ENCODE measurements around the gene SLTM.
"Not testable (repeated sequence)": the region's sequence is repeated elsewhere in the genome, so short reads cannot be mapped to it uniquely, and the experiment has no call there.

Gene SLTM

DNA sequence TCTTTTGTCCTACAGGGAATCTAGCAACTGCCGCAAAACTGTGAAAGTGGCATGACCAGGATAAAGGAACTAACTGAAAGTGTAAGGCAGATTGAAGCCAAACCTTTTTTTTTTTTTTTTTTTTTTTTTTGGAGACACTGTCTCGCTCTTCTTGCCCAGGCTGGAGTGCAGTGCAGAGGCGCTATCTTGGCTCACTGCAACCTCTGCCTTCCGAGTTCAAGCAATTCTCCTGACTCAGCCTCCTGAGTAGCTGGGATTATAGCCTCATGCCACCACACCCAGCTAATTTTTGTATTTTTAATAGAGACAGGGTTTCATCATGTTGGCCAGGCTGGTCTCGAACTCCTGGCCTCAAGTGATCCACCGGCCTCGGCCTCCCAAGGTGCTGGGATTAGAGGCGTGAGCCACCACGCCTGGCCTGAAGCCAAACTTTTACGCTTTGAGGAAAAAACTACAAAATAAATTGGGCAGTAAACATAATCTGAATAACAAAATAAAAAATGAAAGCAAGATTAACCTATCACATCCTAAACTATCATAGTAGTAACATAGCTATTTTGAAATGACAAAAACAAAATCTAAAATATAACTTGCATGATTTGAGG is 9.7 kb downstream of the SLTM start:
- Histone ChIP-seq H3K4me3 (ENCODE audit: low read length) (no peak overlapping the region), H3K27ac (ENCODE audit: low read length) (no peak overlapping the region), H3K27me3 (replicated peaks; ENCODE audit: insufficient read depth, low read length) (no peaks in the 10 kb centered on the region), H3K79me2 (ENCODE audit: low read length) (peaks cover 96% of the 10 kb centered on the region), H3K4me1 (ENCODE audit: low read length) (peaks cover 7% of the 10 kb centered on the region), H3F3A (ENCODE audit: insufficient read depth, low read length) (0 out of 2 replicates have a peak, but pooled peaks cover 4% of the 10 kb centered on the region), H3K36me3 (replicated peaks; ENCODE audit: insufficient read depth, low read length) (peaks cover 7% of the 10 kb centered on the region; the same call in 1 of the 2 replicates), H4K20me1 (ENCODE audit: insufficient read depth, low read length) (peaks cover 5% of the 10 kb centered on the region; the same call in 1 of the 2 replicates), H3K4me2 (ENCODE audit: low read depth, low read length) (no peak overlapping the region), H3K9ac (ENCODE audit: low read length) (no peak overlapping the region), H2AFZ (ENCODE audit: low read length) (no peak overlapping the region), H3K9me3 (replicated peaks; ENCODE audit: insufficient read depth, low read length) (no peaks in the 10 kb centered on the region), H3K9me2 (replicated peaks; ENCODE audit: insufficient read depth, low read length) (no peaks in the 10 kb centered on the region)
- DNase-seq, result no peak
- TF ChIP-seq, protein P1, sequence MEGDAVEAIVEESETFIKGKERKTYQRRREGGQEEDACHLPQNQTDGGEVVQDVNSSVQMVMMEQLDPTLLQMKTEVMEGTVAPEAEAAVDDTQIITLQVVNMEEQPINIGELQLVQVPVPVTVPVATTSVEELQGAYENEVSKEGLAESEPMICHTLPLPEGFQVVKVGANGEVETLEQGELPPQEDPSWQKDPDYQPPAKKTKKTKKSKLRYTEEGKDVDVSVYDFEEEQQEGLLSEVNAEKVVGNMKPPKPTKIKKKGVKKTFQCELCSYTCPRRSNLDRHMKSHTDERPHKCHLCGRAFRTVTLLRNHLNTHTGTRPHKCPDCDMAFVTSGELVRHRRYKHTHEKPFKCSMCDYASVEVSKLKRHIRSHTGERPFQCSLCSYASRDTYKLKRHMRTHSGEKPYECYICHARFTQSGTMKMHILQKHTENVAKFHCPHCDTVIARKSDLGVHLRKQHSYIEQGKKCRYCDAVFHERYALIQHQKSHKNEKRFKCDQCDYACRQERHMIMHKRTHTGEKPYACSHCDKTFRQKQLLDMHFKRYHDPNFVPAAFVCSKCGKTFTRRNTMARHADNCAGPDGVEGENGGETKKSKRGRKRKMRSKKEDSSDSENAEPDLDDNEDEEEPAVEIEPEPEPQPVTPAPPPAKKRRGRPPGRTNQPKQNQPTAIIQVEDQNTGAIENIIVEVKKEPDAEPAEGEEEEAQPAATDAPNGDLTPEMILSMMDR (IDR thresholded peaks at IDR 0.05; ENCODE audit: low read length), result no peak
- no peak for TF ChIP-seq EZH2phosphoT487 (IDR thresholded peaks at IDR 0.05; ENCODE audit: low read length)
- TF ChIP-seq EZH2 (optimal IDR thresholded peaks at IDR 0.05; ENCODE audit: low read depth, low read length), result no peak

- Histone ChIP-seq H4K20me1 (ENCODE audit: insufficient read depth, low read length) (peaks cover 5% of the 10 kb centered on the region; the same call in 1 of the 2 replicates), H3K9ac (ENCODE audit: low read length) (no peak overlapping the region), H3K36me3 (replicated peaks; ENCODE audit: insufficient read depth, low read length) (peaks cover 2% of the 10 kb centered on the region; the same call in 1 of the 2 replicates)
These were observed 10.2 kb downstream of the SLTM start for GRCh38 chr15:58923284-58923683.

DNA sequence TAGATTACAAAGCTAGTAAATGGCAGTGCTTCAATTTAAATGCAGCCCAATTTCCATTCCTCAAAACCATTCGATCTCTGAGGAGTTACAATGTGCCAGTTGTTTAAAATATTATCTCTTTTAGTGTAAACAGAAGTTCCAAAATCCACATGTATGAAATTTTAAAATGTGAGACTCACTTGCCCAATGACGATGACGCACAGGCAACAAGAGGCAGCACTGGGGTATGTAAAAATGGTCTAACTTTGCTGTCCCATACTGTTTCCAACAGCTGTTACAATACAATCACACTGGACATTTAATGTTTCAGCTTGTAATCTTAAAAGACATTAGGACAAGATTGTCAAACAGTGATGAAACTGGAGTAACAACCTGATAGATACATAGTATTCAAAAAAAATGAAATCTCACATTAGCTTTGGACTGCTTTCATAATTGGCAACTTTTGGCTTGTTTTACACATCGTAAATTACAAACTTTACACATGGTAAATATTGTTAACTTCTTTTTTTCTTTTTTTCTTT is 12.2 kb downstream of the SLTM start:
- Histone ChIP-seq H3K27ac (ENCODE audit: low read length) (no peak overlapping the region), H3F3A (ENCODE audit: insufficient read depth, low read length) (0 out of 2 replicates have a peak, but pooled peaks cover 4% of the 10 kb centered on the region), H3K9ac (ENCODE audit: low read length) (no peak overlapping the region), H4K20me1 (ENCODE audit: insufficient read depth, low read length) (peaks cover 5% of the 10 kb centered on the region; the same call in 1 of the 2 replicates), H3K4me2 (ENCODE audit: low read depth, low read length) (no peak overlapping the region), H3K36me3 (replicated peaks; ENCODE audit: insufficient read depth, low read length) (no peaks in the 10 kb centered on the region), H3K4me1 (ENCODE audit: low read length) (peaks cover 7% of the 10 kb centered on the region), H3K79me2 (ENCODE audit: low read length) (peaks cover 96% of the 10 kb centered on the region), H3K27me3 (replicated peaks; ENCODE audit: insufficient read depth, low read length) (no peaks in the 10 kb centered on the region), H2AFZ (ENCODE audit: low read length) (no peak overlapping the region), H3K9me2 (replicated peaks; ENCODE audit: insufficient read depth, low read length) (no peaks in the 10 kb centered on the region), H3K4me3 (ENCODE audit: low read length) (no peak overlapping the region), H3K9me3 (replicated peaks; ENCODE audit: insufficient read depth, low read length) (no peaks in the 10 kb centered on the region)
- no peak for DNase-seq
- TF ChIP-seq EZH2phosphoT487 (IDR thresholded peaks at IDR 0.05; ENCODE audit: low read length) (no peak), EZH2 (optimal IDR thresholded peaks at IDR 0.05; ENCODE audit: low read depth, low read length) (no peak)
- TF ChIP-seq, protein P1 (IDR thresholded peaks at IDR 0.05; ENCODE audit: low read length), result no peak

More at GRCh38 chr15:58923284-58923683, 10.2 kb downstream of the SLTM start:
- Histone ChIP-seq H3K27me3 (replicated peaks; ENCODE audit: insufficient read depth, low read length) (no peaks in the 10 kb centered on the region), H3K27ac (ENCODE audit: low read length) (no peak overlapping the region), H3K4me3 (ENCODE audit: low read length) (no peak overlapping the region), H3K79me2 (ENCODE audit: low read length) (peaks cover 96% of the 10 kb centered on the region), H3K4me1 (ENCODE audit: low read length) (peaks cover 7% of the 10 kb centered on the region), H3K4me2 (ENCODE audit: low read depth, low read length) (no peak overlapping the region), H3K9me3 (replicated peaks; ENCODE audit: insufficient read depth, low read length) (no peaks in the 10 kb centered on the region), H3K9me2 (replicated peaks; ENCODE audit: insufficient read depth, low read length) (no peaks in the 10 kb centered on the region), H3F3A (ENCODE audit: insufficient read depth, low read length) (0 out of 2 replicates have a peak, but pooled peaks cover 4% of the 10 kb centered on the region), H2AFZ (ENCODE audit: low read length) (no peak overlapping the region)
- no peak for TF ChIP-seq EZH2 (optimal IDR thresholded peaks at IDR 0.05; ENCODE audit: low read depth, low read length)
- TF ChIP-seq, protein P1 (IDR thresholded peaks at IDR 0.05; ENCODE audit: low read length), result no peak
- TF ChIP-seq EZH2phosphoT487 (IDR thresholded peaks at IDR 0.05; ENCODE audit: low read length), result no peak
- no peak for DNase-seq

DNA sequence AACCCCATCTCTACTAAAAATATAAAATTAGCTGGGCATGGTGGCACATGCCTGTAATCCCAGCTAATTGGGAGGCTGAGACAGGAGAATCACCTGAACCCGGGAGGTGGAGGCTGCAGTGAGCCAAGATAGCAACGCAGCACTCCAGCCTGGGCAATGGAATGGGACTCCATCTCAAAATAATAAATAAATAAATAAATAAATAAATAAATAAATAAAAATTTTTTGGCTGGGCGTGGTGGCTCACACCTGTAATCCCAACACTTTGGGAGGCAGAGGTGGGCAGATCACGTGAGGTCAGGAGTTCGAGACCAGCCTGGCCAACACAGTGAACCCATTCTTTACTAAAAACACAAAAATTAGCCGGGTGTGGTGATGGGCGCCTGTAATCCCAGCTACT is 13.0 kb downstream of the SLTM start:
- not testable (repeated sequence) for H2AFZ ChIP-seq (ENCODE audit: low read length); H3K9me2 ChIP-seq (replicated peaks; ENCODE audit: insufficient read depth, low read length); H3K27ac ChIP-seq (ENCODE audit: low read length); H3K36me3 ChIP-seq (replicated peaks; ENCODE audit: insufficient read depth, low read length); H3K4me2 ChIP-seq (ENCODE audit: low read depth, low read length); DNase-seq; H3K27me3 ChIP-seq (replicated peaks; ENCODE audit: insufficient read depth, low read length); H3K9me3 ChIP-seq (replicated peaks; ENCODE audit: insufficient read depth, low read length); H3K4me3 ChIP-seq (ENCODE audit: low read length); H3K9ac ChIP-seq (ENCODE audit: low read length); H3K4me1 ChIP-seq (ENCODE audit: low read length); H3F3A ChIP-seq (ENCODE audit: insufficient read depth, low read length); H4K20me1 ChIP-seq (ENCODE audit: insufficient read depth, low read length)
- peaks cover 91% of the 10 kb centered on the region for H3K79me2 ChIP-seq (ENCODE audit: low read length)

Data from MM.1S (cell line).